Middle frontal gyrus (tissue), 1 donor: ENCODE data around the gene CD40LG.

Experiments used
- DNase-seq: peaks from one replicate; pipeline ENCODE4 v3.0.0-alpha.2; 2015; ENCODE audit warnings: low spot score; ENCODE audit errors: extremely low spot score

The CD40LG gene

DNA sequence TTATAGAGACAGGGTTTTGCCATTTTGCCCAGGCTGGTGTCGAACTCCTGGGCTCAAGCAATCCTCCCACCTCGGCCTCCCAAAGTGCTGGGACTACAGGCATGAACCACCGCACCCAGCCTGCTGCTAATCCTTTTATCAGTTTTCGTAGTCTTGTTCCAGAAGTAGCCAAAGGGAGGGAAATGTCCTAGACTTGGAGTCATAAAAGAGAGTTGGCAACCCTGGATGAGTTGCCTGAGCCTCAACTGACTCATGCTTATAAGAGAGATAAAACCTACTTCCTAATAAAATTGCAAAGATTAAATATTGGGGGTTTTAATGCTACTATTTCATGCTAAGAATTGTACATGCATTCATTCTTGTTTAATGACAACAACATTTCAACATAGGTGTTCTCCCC lies 44.3 kb downstream of the CD40LG start:
- no peak for DNase-seq

DNA sequence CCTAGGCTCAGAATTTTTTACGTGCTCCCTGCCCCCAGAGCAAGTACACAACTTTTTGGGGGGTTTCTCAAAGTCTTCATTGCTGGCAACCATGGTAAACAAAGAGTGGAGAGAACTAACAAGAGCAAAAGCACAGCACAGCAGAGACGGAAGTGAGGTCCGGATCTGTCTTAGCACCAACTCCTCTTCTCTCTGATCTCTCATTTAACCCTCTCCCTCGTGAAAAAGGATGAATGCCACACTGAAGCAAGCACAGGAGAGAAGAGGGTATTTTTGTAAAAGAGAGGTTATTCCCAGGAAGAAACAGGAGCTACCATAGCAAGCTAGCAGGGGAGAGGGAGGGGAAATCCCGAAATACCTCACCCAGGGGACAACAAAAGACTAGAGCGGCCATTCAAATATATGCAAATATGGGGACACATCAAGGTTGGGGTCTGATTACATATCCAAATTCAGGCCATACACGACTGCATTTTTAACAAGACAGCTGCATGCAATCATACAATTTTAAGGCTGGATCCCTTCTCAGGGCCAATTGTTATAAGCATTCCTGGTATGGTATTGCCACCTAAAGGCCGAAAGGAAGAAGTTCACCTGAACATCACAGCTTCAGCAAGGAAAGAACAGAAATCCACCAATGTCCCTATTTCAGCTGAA lies 46.6 kb downstream of the CD40LG start:
- no peak for DNase-seq

DNA sequence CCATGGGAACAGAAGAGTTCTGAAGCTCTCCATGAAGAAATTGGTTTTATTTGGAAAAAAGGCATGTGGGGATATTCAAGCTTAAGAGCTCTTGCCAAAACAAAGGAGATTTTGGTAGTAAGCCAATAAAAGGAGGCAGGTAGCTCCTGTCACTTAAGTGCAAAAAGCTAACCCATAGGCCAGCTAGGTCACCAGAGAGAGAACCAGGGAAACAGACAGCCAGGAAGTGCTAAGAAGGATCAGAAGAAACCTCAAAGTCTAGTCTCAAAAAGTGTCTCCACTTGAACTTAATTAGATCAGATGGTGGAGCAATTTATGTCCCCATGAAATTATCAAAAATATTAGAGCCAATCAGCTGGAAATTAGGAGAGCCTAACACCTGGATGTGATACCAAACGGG lies 49.2 kb downstream of the CD40LG start:
- DNase-seq, result no peak

DNA sequence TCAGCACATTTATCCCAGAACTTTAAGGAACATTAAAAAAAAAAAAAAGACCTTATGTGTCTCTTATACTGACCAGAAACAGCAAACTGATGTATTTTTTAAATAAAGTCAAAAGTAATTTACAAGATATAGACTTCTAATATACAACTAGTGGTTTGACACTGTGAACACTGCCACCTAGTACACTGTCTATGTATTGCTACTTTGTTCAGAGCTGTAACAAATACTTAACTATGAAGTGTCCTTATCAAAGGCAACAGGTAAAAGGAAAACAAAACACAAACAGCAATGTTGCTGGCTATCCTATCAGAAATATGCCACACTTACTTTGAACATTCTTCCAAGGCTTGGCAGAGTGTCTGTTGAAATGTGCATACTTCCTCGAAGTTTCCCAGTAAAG lies 60.4 kb downstream of the CD40LG start:
- DNase-seq, result no peak
